CD4-positive, CD25-positive, alpha-beta regulatory T cell (primary cell): ENCODE measurements around the gene MYBPH. TPM values are rescaled to one million over a fixed set of nuclear protein-coding genes. Genes with fewer than 3 reads are reported as not detected.

Experiments
- ATAC-seq, 2 donors: fragments of 150-1000 bp; cut with Tn5 transposase; one replicate each; pipeline ENCODE4 v1.10.0; 2021; ENCODE audit warnings: low read depth in 2 of 2, moderate number of reproducible peaks in 2 of 2, moderate library complexity in 1 of 2
- DNase-seq, 3 donors: peaks; one replicate each; pipeline versions ENCODE4 v3.0.0 to v3.0.0-alpha.2; 2012 to 2022; ENCODE audit warnings: mixed read lengths in 1 of 3
- H3K27ac ChIP-seq: one replicate; pipeline ENCODE4 v1.7.0; 2013; ENCODE audit warnings: mild to moderate bottlenecking, low read length; ENCODE audit not compliant: insufficient read depth, poor library complexity, severe bottlenecking
- H3K27me3 ChIP-seq: one replicate; pipeline ENCODE4 v1.7.0; 2013; ENCODE audit warnings: low read length; ENCODE audit not compliant: control insufficient read depth, insufficient read depth
- H3K36me3 ChIP-seq: one replicate; pipeline ENCODE4 v1.7.0; 2013; ENCODE audit warnings: mild to moderate bottlenecking, low read length, moderate library complexity; ENCODE audit not compliant: control insufficient read depth, insufficient read depth
- H3K4me1 ChIP-seq: 2 replicates; pipeline ENCODE4 v1.7.0; 2013; ENCODE audit warnings: mild to moderate bottlenecking, low read length; ENCODE audit not compliant: insufficient read depth, control insufficient read depth, poor library complexity, severe bottlenecking
- H3K4me3 ChIP-seq: one replicate; pipeline ENCODE4 v1.7.0; 2013; ENCODE audit warnings: low read depth, mild to moderate bottlenecking, low read length, moderate library complexity
- H3K9me3 ChIP-seq, 2 experiments: 1 replicate in 1 of 2; 2 replicates in 1 of 2; pipeline ENCODE4 v1.7.0; 2013; ENCODE audit warnings: low read length in 2 of 2, mild to moderate bottlenecking in 1 of 2, moderate library complexity in 1 of 2; ENCODE audit not compliant: control insufficient read depth in 2 of 2
- H3K27ac Mint-ChIP-seq, 3 donors: one replicate each; pipeline ENCODE4 v1.8.0; 2020 to 2022; ENCODE audit warnings: mild to moderate bottlenecking in 3 of 3, mixed read lengths in 3 of 3, moderate library complexity in 2 of 3
- H3K27me3 Mint-ChIP-seq: one replicate; pipeline ENCODE4 v1.8.0; 2022; ENCODE audit warnings: mild to moderate bottlenecking, mixed read lengths
- H3K36me3 Mint-ChIP-seq: one replicate; pipeline ENCODE4 v1.8.0; 2020; ENCODE audit warnings: mixed read lengths
- H3K4me1 Mint-ChIP-seq, 4 donors: one replicate each; pipeline ENCODE4 v1.8.0; 2020 to 2022; ENCODE audit warnings: mixed read lengths in 4 of 4, mild to moderate bottlenecking in 1 of 4
- H3K4me3 Mint-ChIP-seq, 4 donors: one replicate each; pipeline ENCODE4 v1.8.0; 2020 to 2022; ENCODE audit warnings: mild to moderate bottlenecking in 4 of 4, mixed read lengths in 4 of 4, moderate library complexity in 3 of 4
- H3K9me3 Mint-ChIP-seq, 7 donors: one replicate each; pipeline ENCODE4 v1.8.0; 2020 to 2022; ENCODE audit warnings: mixed read lengths in 7 of 7, mild to moderate bottlenecking in 3 of 7, moderate library complexity in 2 of 7
- polyA plus RNA-seq, 4 donors: library from polyadenylated mRNA; unstranded; fragments of 300-500 nt; fragmentation: Illumina TruSeq; gene quantifications; one replicate each; pipeline ENCODE4 v1.2.3, GENCODE V29; 2021
- total RNA-seq: library from RNA; stranded (reverse); gene quantifications from one replicate; pipeline ENCODE4 v1.2.3, GENCODE V29; 2022

Gene MYBPH
- total and polyA plus RNA-seq, 5 donors from 2014 or later = not detected

DNA sequence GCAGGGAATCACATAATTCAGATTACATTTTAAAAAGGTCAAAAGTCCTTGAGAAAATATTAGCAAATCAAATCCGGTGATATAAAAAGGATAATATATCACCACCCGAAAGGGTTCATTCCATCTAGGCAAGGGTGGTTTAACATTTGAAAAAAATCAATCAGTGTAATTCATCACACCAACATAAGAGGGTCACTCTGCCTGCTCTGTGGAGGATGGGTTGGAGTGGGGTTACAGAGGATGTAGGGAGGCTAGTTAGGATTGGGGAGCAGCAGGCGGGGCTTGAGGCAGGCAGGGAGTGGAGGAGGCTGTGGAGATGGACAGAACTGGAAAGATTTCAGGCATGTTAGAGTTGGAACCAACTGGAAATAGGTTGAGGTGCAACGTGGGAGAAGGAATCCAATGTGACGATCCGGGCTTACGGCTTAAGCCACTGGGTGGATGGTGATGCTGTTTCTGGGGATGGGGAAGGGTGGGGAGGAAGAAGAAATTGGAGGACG, 35.6 kb downstream of the MYBPH start:
- Histone ChIP-seq H3K27ac (no peak overlapping the region), H3K9me3 (no peaks in the 10 kb centered on the region), H3K4me3 (no peak overlapping the region), H3K4me1 (no peaks in the 10 kb centered on the region), H3K27me3 (no peaks in the 10 kb centered on the region), H3K36me3 (no peaks in the 10 kb centered on the region)
- no peak for DNase-seq
- H3K36me3 Mint-ChIP-seq = peaks cover 3% of the 10 kb centered on the region
- no peaks in the 10 kb centered on the region for H3K4me1 Mint-ChIP-seq
- no peak overlapping the region for H3K27ac Mint-ChIP-seq
- H3K9me3 Mint-ChIP-seq = peaks cover 0 to 6% (median 0%) of the 10 kb centered on the region in 7 donors
- no peak for ATAC-seq
- no peak overlapping the region for H3K4me3 Mint-ChIP-seq
- H3K27me3 Mint-ChIP-seq = peaks cover 13% of the 10 kb centered on the region

DNA sequence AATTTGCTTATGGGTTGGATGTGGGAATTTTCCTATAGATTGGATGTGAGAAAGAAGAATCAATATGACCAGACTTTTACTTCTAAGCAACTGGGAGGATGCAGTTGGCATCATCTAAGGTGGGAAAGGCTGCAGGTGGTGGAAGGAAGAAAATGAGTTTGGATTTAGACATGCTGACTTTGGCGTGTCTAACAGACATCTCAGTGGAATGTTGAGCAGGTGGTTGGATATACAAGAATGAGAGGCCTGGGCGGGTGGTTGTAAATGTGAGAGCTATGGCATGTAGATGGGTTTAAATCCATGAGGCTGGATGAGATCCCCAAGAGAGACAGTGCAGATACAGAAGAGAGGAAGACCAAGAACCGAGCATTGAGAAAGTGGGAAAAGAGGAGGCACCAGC, 37.6 kb downstream of the MYBPH start:
- no peaks in the 10 kb centered on the region for H3K4me1 ChIP-seq
- Mint-ChIP-seq H3K4me1 (no peaks in the 10 kb centered on the region), H3K36me3 (no peaks in the 10 kb centered on the region), H3K9me3 (peaks cover 0 to 1% (median 0%) of the 10 kb centered on the region in 7 donors), H3K27ac (no peak overlapping the region), H3K4me3 (no peak overlapping the region), H3K27me3 (peaks cover 17% of the 10 kb centered on the region)
- DNase-seq (no peak), ATAC-seq (no peak)
- H3K4me3 ChIP-seq = no peak overlapping the region
- H3K36me3 ChIP-seq = no peaks in the 10 kb centered on the region
- no peaks in the 10 kb centered on the region for H3K9me3 ChIP-seq
- H3K27ac ChIP-seq = no peak overlapping the region
- H3K27me3 ChIP-seq = no peaks in the 10 kb centered on the region

DNA sequence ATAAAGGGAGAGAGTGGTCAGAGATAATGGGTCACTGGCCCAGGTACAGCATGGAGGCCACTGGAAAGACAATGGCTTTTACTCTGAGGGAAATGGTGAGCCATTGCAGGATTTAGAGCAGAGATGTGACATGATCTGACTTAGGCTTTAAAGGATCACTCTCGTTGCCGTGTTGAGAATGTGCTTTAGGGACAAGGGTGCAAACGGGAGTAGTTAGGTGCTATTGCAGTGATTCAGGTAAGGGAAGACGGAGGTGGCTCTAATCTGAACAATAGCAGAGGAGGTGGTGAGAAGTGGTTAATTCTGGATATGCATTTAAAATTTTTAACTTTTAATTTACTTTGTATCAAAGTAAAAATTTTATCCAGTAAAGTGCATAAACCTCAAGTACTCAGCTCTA, 38.3 kb downstream of the MYBPH start:
- Mint-ChIP-seq H3K27ac (no peak overlapping the region), H3K4me3 (no peak overlapping the region), H3K4me1 (no peaks in the 10 kb centered on the region), H3K9me3 (peaks cover 0 to 1% (median 0%) of the 10 kb centered on the region in 7 donors), H3K27me3 (peaks cover 16% of the 10 kb centered on the region), H3K36me3 (no peaks in the 10 kb centered on the region)
- Histone ChIP-seq H3K4me3 (no peak overlapping the region), H3K4me1 (no peaks in the 10 kb centered on the region), H3K36me3 (no peaks in the 10 kb centered on the region), H3K27ac (no peak overlapping the region), H3K9me3 (no peaks in the 10 kb centered on the region), H3K27me3 (no peaks in the 10 kb centered on the region)
- no peak for ATAC-seq
- no peak for DNase-seq

DNA sequence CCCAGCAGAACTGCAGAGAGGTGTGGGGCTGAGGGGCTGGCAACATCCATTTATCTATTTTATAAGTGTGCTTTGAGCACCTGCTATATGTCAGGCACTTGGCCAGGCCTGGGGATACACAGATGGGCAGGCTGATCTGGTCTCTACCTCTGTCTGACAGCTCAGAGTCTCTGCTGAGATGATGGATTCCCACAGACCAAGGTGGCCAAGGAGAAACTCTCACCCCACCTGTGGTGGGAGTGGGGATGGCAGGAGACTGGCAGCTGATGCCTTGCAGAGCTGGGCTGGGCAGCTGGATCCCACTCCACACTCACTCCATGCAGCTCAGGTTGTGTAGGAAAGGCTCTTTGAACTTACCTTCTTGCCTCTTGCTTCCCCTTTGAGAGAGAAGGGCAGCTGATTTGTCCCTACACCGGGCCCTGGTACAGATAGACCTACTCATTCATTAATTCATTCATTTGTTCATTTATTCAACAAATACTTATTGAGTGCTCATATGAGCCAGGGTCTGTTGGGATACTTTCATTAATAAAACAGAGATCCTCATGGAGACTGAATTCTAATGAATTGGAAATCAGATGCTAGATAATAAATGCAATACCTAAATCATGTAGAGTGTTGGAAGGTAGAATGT, 39.1 kb downstream of the MYBPH start:
- no peak overlapping the region for H3K27ac Mint-ChIP-seq
- no peaks in the 10 kb centered on the region for H3K4me1 Mint-ChIP-seq
- no peaks in the 10 kb centered on the region for H3K27me3 ChIP-seq
- peaks cover 11% of the 10 kb centered on the region for H3K27me3 Mint-ChIP-seq
- H3K4me3 Mint-ChIP-seq = no peak overlapping the region
- H3K9me3 Mint-ChIP-seq = peaks cover 0 to 1% (median 0%) of the 10 kb centered on the region in 7 donors
- H3K4me3 ChIP-seq = no peak overlapping the region
- H3K4me1 ChIP-seq = no peaks in the 10 kb centered on the region
- H3K36me3 Mint-ChIP-seq = no peaks in the 10 kb centered on the region
- H3K36me3 ChIP-seq = no peaks in the 10 kb centered on the region
- no peak overlapping the region for H3K27ac ChIP-seq
- ATAC-seq (no peak), DNase-seq (no peak)
- no peaks in the 10 kb centered on the region for H3K9me3 ChIP-seq

DNA sequence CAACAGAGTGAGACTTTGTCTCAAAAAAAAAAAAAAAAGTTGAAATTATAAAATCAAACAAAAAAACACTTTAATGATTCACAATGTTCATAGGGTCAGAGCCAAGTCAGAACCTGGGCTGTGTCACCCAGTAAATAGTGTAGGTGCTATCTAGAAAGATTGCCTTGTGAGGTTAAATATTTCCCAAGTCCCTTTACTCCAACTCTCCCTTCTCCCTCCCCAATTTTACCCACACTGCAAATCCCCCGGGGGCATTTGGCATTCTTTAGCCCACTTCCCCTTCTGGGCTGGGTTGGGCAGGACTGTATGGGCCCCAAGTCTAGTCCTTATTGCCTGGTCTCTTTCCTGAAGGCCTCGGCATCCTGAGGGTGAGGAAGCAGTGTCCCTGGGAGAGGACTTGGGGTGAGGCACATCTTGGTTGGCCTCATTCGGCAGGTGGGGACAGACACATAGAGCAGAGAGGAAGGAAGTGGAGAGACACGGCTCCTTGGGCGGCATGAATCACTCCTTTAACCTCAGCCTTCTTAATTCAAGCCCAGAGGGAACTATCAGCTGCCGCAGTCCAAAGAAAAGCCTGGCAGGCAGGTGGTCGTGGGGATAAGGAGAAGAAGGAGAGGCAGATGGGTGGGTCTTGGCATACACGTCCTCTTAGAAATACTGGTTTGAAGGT, 39.9 kb downstream of the MYBPH start:
- Mint-ChIP-seq H3K4me3 (no peak overlapping the region), H3K9me3 (peaks cover 0 to 1% (median 0%) of the 10 kb centered on the region in 7 donors), H3K4me1 (no peaks in the 10 kb centered on the region), H3K36me3 (no peaks in the 10 kb centered on the region), H3K27ac (no peak overlapping the region), H3K27me3 (peaks cover 11% of the 10 kb centered on the region)
- Histone ChIP-seq H3K4me3 (no peak overlapping the region), H3K27me3 (no peaks in the 10 kb centered on the region), H3K4me1 (no peaks in the 10 kb centered on the region), H3K27ac (no peak overlapping the region), H3K9me3 (no peaks in the 10 kb centered on the region), H3K36me3 (no peaks in the 10 kb centered on the region)
- DNase-seq (no peak), ATAC-seq (no peak)

DNA sequence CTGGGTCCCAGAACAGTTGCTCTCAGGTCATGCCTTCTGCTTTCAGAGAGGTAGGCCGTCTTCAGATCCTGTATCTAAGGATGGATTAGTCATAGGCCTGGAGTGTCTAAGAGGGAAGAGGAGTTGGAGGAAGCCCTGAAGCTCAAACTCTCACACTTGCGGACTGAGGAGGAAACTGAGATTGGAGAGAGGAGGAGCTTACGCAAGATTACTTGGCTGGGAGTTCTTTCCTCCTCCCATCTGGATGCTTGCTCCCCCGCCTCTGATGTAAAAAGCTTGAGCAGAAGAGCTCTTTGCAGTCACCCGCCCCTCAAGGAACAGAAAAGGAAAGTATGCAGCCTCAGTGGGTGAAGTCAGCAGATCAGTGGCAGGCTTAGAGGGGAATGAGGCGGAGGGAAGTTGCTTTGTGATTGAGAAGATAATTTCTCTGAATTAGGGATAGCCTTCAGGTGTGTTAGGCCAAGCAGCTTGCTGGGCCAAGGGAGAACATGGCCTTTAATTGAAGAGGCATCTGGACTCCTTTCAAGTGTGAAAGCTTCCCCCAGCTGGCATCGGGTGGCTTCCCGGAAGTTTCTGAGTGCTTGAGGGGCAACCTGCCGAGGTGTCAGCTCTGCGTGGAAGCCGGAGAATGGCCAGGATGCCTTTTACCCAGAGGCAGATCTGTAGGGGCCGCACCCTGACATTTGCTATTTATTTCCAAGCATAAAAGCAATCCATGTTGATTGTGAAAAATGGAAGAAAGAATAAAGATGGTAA, 41.5 kb downstream of the MYBPH start:
- no peaks in the 10 kb centered on the region for H3K27me3 ChIP-seq
- no peak for ATAC-seq
- Mint-ChIP-seq H3K9me3 (peaks cover 0 to 1% (median 0%) of the 10 kb centered on the region in 7 donors), H3K4me1 (no peaks in the 10 kb centered on the region), H3K27ac (no peak overlapping the region), H3K4me3 (no peak overlapping the region), H3K27me3 (peaks cover 23% of the 10 kb centered on the region), H3K36me3 (no peaks in the 10 kb centered on the region)
- no peak overlapping the region for H3K4me3 ChIP-seq
- no peaks in the 10 kb centered on the region for H3K36me3 ChIP-seq
- H3K27ac ChIP-seq = no peak overlapping the region
- no peaks in the 10 kb centered on the region for H3K4me1 ChIP-seq
- H3K9me3 ChIP-seq = no peaks in the 10 kb centered on the region
- no peak for DNase-seq

DNA sequence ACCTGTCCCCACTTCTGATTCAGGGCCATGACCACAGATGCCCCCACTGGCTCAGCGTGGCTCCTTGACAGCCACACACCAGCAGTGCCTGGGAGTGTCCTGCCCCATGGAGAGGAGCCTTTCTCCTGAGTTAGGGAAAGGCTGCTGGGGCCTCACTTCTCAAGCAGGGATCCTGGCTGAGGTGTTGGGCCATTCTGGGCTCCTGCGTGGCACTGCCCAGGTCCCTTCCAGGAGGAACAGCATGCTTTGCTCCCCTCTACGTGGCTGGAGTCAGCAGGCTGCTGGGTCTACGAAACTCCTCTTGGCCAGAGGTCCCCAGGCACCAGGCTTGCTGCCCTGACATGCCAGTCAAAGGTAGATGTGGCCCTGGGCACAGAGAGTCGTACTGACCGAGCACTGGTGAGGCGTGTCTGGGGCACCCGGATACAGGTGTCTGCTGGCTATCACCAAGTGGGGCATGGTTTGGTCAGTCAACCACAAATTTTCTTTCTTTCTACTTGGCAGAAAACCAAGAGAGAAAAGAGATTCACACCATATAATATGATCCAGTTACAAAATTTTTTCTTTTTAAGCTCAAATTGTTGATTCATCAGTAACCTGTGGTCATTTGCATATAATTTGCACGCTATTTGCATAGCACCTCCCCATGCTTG, 44.0 kb downstream of the MYBPH start:
- Histone ChIP-seq H3K4me1 (no peaks in the 10 kb centered on the region), H3K27ac (no peak overlapping the region), H3K4me3 (no peak overlapping the region), H3K27me3 (no peaks in the 10 kb centered on the region), H3K9me3 (no peaks in the 10 kb centered on the region), H3K36me3 (no peaks in the 10 kb centered on the region)
- H3K4me1 Mint-ChIP-seq = peaks cover 0 to 5% (median 3%) of the 10 kb centered on the region in 4 donors
- H3K27ac Mint-ChIP-seq = no peak overlapping the region
- no peak for ATAC-seq
- H3K36me3 Mint-ChIP-seq = no peaks in the 10 kb centered on the region
- H3K27me3 Mint-ChIP-seq = peaks cover 25% of the 10 kb centered on the region
- peaks cover 0 to 1% (median 0%) of the 10 kb centered on the region in 7 donors for H3K9me3 Mint-ChIP-seq
- no peak overlapping the region for H3K4me3 Mint-ChIP-seq
- DNase-seq = no peak
